NAMALWA (cell line): Measurements from ENCODE around the gene CAMSAP3.
"Not testable (repeated sequence)": the region's sequence is repeated elsewhere in the genome, so short reads cannot be mapped to it uniquely, and the experiment has no call there.

ENCODE experiments used
- DNase-seq: peaks from one replicate; pipeline ENCODE4 v3.0.0-alpha.2; 2015; ENCODE audit warnings: low spot score

The CAMSAP3 gene

GRCh38 chr19:7595466-7596133 lies at the start of gene CAMSAP3:
CAMSAP3 (plus strand) TSS chr19:7595863; CDS start chr19:7596003, 140 bp downstream.
- DNase-seq = peak; percentile 75

- no peak for DNase-seq
These were observed 49.8 kb upstream of the CAMSAP3 start for GRCh38 chr19:7545904-7546303.

GRCh38 chr19:7547159-7547558 lies 48.5 kb upstream of the CAMSAP3 start:
- DNase-seq = peak; percentile 31

- no peak for DNase-seq
These were observed 46.1 kb upstream of the CAMSAP3 start for GRCh38 chr19:7549429-7550148.

- DNase-seq = no peak
These were observed 45.4 kb upstream of the CAMSAP3 start for GRCh38 chr19:7550169-7550770.

GRCh38 chr19:7550987-7551761 lies 44.5 kb upstream of the CAMSAP3 start:
- DNase-seq = peak; percentile 82

GRCh38 chr19:7552781-7553180 lies 42.9 kb upstream of the CAMSAP3 start:
- DNase-seq = no peak

GRCh38 chr19:7554565-7554964 lies 41.1 kb upstream of the CAMSAP3 start:
- no peak for DNase-seq

- DNase-seq = peak; percentile 33
These were observed 40.4 kb upstream of the CAMSAP3 start for GRCh38 chr19:7554990-7555864.

- no peak for DNase-seq
These were observed 38.9 kb upstream of the CAMSAP3 start for GRCh38 chr19:7556696-7557315.

GRCh38 chr19:7558667-7559066 lies 37.0 kb upstream of the CAMSAP3 start:
- DNase-seq = no peak

- DNase-seq = no peak
These were observed 36.6 kb upstream of the CAMSAP3 start for GRCh38 chr19:7559102-7559501.

- no peak for DNase-seq
These were observed 35.4 kb upstream of the CAMSAP3 start for GRCh38 chr19:7560255-7560654.

GRCh38 chr19:7561325-7561724 lies 34.3 kb upstream of the CAMSAP3 start:
- no peak for DNase-seq

- no peak for DNase-seq
These were observed 32.8 kb upstream of the CAMSAP3 start for GRCh38 chr19:7562646-7563393.

GRCh38 chr19:7564866-7565265 lies 30.8 kb upstream of the CAMSAP3 start:
- no peak for DNase-seq

GRCh38 chr19:7565332-7565731 lies 30.3 kb upstream of the CAMSAP3 start:
- DNase-seq = no peak

- DNase-seq = no peak
These were observed 24.9 kb upstream of the CAMSAP3 start for GRCh38 chr19:7570761-7571160.

GRCh38 chr19:7575434-7576040 lies 20.1 kb upstream of the CAMSAP3 start:
- DNase-seq = peak; percentile 42

- not testable (repeated sequence) for DNase-seq
These were observed 18.2 kb upstream of the CAMSAP3 start for GRCh38 chr19:7577422-7577821.
